K562 (cell line): ENCODE data around the gene CORO2A. TPM values are rescaled to one million over a fixed set of nuclear protein-coding genes. Genes with fewer than 3 reads are reported as not detected.
A peak's percentile ranks its signal among the peaks of the same experiment; 100 is the strongest.

Experiments
- ATAC-seq: fragments of 200-7000 bp; cut with Tn5 transposase; 3 replicates; pipeline ENCODE4 v1.9.1; 2020; ENCODE audit warnings: moderate library complexity
- BruUV-seq: library from RNA; stranded (reverse); fragments of 400-500 nt; replicated peaks from 2 replicates; lab custom pipeline; 2021; lab: Mats Ljungman, UMichigan
- CTCF ChIA-PET: fragments of 300-600 bp; formaldehyde crosslinking; extraction: SDS; loops from one replicate; lab custom pipeline; 2021; ENCODE audit warnings: low intra/inter-chr PET ratio; lab: Yijun Ruan, JAX
- POLR2A ChIA-PET: fragments of 300-600, 350-650 bp; sonication (Branson Sonifier 250); formaldehyde crosslinking; extraction: SDS; loops from one replicate; lab custom pipeline; 2021; ENCODE audit warnings: antibody characterized with exemption, inconsistent platforms; lab: Yijun Ruan, JAX
- DNase-seq, 4 experiments: peaks; one replicate each; pipeline versions ENCODE4 v3.0.0 to v3.0.0-alpha.2; 2011 to 2018; ENCODE audit warnings: low spot score in 3 of 4, mixed read lengths in 3 of 4; ENCODE audit errors: extremely low read depth in 1 of 4
- FAIRE-seq: peaks from 2 replicates; lab custom pipeline; 2011; peaks lifted over from hg19 to GRCh38; lab: Jason Lieb, UNC
- H2AFZ ChIP-seq: 2 replicates; pipeline ENCODE4 v1.6.0; 2011; ENCODE audit warnings: low read depth, low read length, control low read depth, inconsistent platforms
- H3K27ac ChIP-seq: fragments of 200-600 bp; 3 replicates; pipeline ENCODE4 v1.8.0; 2011; ENCODE audit warnings: low read depth, mild to moderate bottlenecking, control low read depth, inconsistent platforms, low read length, moderate library complexity, mixed read lengths; ENCODE audit errors: extremely low read depth
- H3K27me3 ChIP-seq, 2 experiments: fragments of 300-600 bp in 1 of 2; 2 replicates in 1 of 2; 3 replicates in 1 of 2; pipeline versions ENCODE4 v1.6.0 to v1.8.0; 2011; ENCODE audit warnings: inconsistent platforms in 2 of 2, low read length in 2 of 2, mild to moderate bottlenecking in 1 of 2, mixed read lengths in 1 of 2, moderate library complexity in 1 of 2; ENCODE audit not compliant: control insufficient read depth in 2 of 2, insufficient read depth in 2 of 2
- H3K36me3 ChIP-seq: fragments of 300-600 bp; 3 replicates; pipeline ENCODE4 v1.8.0; 2011; ENCODE audit warnings: mild to moderate bottlenecking, low read length, inconsistent platforms; ENCODE audit not compliant: control insufficient read depth, insufficient read depth
- H3K4me1 ChIP-seq, 2 experiments: fragments of 200-600 bp in 1 of 2; replicated peaks in 1 of 2; 2 replicates in 1 of 2; 3 replicates in 1 of 2; pipeline versions ENCODE4 v1.5.1 to v1.8.0; 2011; ENCODE audit warnings: inconsistent platforms in 2 of 2, low read length in 2 of 2, mild to moderate bottlenecking in 1 of 2, mixed read lengths in 1 of 2, moderate library complexity in 1 of 2; ENCODE audit not compliant: control insufficient read depth in 2 of 2, insufficient read depth in 2 of 2
- H3K4me2 ChIP-seq: 2 replicates; pipeline ENCODE4 v1.6.1; 2011; ENCODE audit warnings: low read length, control low read depth, inconsistent platforms, mixed read lengths; ENCODE audit not compliant: insufficient read depth
- H3K4me3 ChIP-seq: fragments of 200-600 bp; sonication (generic), shearing (Covaris generic); 2 replicates; pipeline ENCODE4 v1.5.1; 2016; ENCODE audit warnings: control low read depth, inconsistent platforms
- H3K79me2 ChIP-seq: fragments of 200-600 bp; 3 replicates; pipeline ENCODE4 v1.8.0; 2011; ENCODE audit warnings: low read length, inconsistent platforms; ENCODE audit not compliant: control insufficient read depth, insufficient read depth
- H3K9ac ChIP-seq, 2 experiments: 2 replicates each; pipeline versions ENCODE4 v1.6.0 to v1.6.1; 2011; ENCODE audit warnings: low read depth in 2 of 2, low read length in 2 of 2, control low read depth in 1 of 2, inconsistent platforms in 1 of 2, mild to moderate bottlenecking in 1 of 2, mixed read lengths in 1 of 2; ENCODE audit not compliant: insufficient read depth in 1 of 2
- H3K9me1 ChIP-seq: one replicate; pipeline ENCODE4 v1.6.0; 2011; ENCODE audit warnings: inconsistent platforms, mild to moderate bottlenecking, low read length, moderate library complexity; ENCODE audit not compliant: control insufficient read depth, insufficient read depth
- H3K9me3 ChIP-seq: replicated peaks from 2 replicates; pipeline ENCODE4 v1.5.1; 2011; ENCODE audit warnings: low read depth, low read length, inconsistent platforms; ENCODE audit not compliant: control insufficient read depth, insufficient read depth
- H4K20me1 ChIP-seq: replicated peaks from 2 replicates; pipeline ENCODE4 v1.6.1; 2011; ENCODE audit warnings: low read length, inconsistent platforms, mixed read lengths; ENCODE audit not compliant: control insufficient read depth, insufficient read depth
- CUX1 ChIP-seq: fragments of 200-800 bp; sonication (Bioruptor generic); IDR thresholded peaks from 2 replicates; pipeline ENCODE4 v1.6.1; 2016; ENCODE audit warnings: missing genetic modification characterization, missing compliant biosample characterization
- FOXO4 ChIP-seq: fragments of 450-650 bp; formaldehyde crosslinking; IDR thresholded peaks from 2 replicates; pipeline ENCODE4 v1.4.0; 2020; ENCODE audit warnings: mild to moderate bottlenecking, moderate library complexity
- MEIS2 ChIP-seq: fragments of 450-650 bp; IDR thresholded peaks from 2 replicates; pipeline ENCODE4 v1.6.1; 2014; ENCODE audit warnings: mild to moderate bottlenecking; ENCODE audit not compliant: partially characterized antibody
- RAD21 ChIP-seq, 2 experiments: fragments of 250-450 bp in 1 of 2; fragments of 450-650 bp in 1 of 2; sonication (Bioruptor Pico) in 1 of 2; formaldehyde crosslinking in 1 of 2; IDR thresholded peaks in 1 of 2; conservative IDR thresholded peaks in 1 of 2; 2 replicates each; pipeline versions ENCODE4 v1.4.0 to v1.8.0; 2020 to 2022; ENCODE audit warnings: mild to moderate bottlenecking in 2 of 2, moderate library complexity in 1 of 2
- RUNX1 ChIP-seq: sonication (generic); IDR thresholded peaks from 2 replicates; pipeline ENCODE4 v1.6.1; 2016; ENCODE audit warnings: antibody characterized with exemption, low read depth
- SP1 ChIP-seq: sonication (generic); formaldehyde crosslinking; IDR thresholded peaks from 2 replicates; pipeline ENCODE4 v1.8.1; 2022; ENCODE audit warnings: mild to moderate bottlenecking, missing genetic modification reagents
- SREBF2 ChIP-seq: sonication (generic); formaldehyde crosslinking; IDR thresholded peaks from 2 replicates; pipeline ENCODE4 v1.4.0; 2020; ENCODE audit warnings: mild to moderate bottlenecking, missing genetic modification reagents
- XRCC5 ChIP-seq: fragments of 200-400 bp; formaldehyde crosslinking; IDR thresholded peaks from 2 replicates; pipeline ENCODE4 v1.6.1; 2017; ENCODE audit warnings: low read depth, mild to moderate bottlenecking, low read length
- WGBS: fragments of 100-300 bp; shearing (Covaris generic); methylation state at CpG from one replicate; pipeline ENCODE4 v1.1.6; 2016; ENCODE audit warnings: low coverage, mixed read lengths; ENCODE audit not compliant: insufficient coverage; ENCODE audit errors: missing lambda C conversion rate; 5-methylcytosine and 5-hydroxymethylcytosine counted together
- in situ Hi-C: fragments of 300-500 bp; cut with MboI; formaldehyde crosslinking; loops from 4 replicates; pipeline ENCODE4 v1.15.0; 2018; ENCODE audit warnings: inconsistent platforms, mixed read lengths
- intact Hi-C: fragments of 100-400 bp; cut with micrococcal nuclease; formaldehyde crosslinking; loops from 2 replicates; pipeline ENCODE4 v1.14.2; 2022
- polyA plus RNA-seq, 8 experiments: library from polyadenylated mRNA; depleted of rRNA in 4 of 8; stranded (reverse) in 5 of 8; unstranded in 3 of 8; fragments of >200 nt; fragmentation: Nextera tagmentation in 2 of 8; fragmentation: Illumina TruSeq in 1 of 8; extraction: Ambion mirVana in 2 of 8; extraction: Trizol in 1 of 8; gene quantifications; 2 replicates each; pipeline versions ENCODE4 v1.2.1 to v1.2.3, GENCODE V29; 2011 to 2014; ENCODE audit warnings: inconsistent platforms in 1 of 8, missing spikeins in 1 of 8
- total RNA-seq, 7 experiments: library from RNA; depleted of rRNA in 6 of 7; stranded (reverse); fragments of >200 nt in 6 of 7; fragmentation: Illumina TruSeq in 2 of 7; extraction: Trizol in 2 of 7; gene quantifications; 2 replicates each; pipeline versions ENCODE4 v1.2.1 to v1.2.3, GENCODE V29; 2011 to 2021; ENCODE audit warnings: low replicate concordance in 1 of 7
- TF ChIP-seq, protein P1 (sequence below), 3 experiments: IDR thresholded peaks in 2 of 3; conservative IDR thresholded peaks in 1 of 3; 2 replicates each; pipeline ENCODE4 v1.5.1; 2011 to 2012; ENCODE audit warnings: low read length in 3 of 3, mild to moderate bottlenecking in 3 of 3, control low read depth in 2 of 3, improper control_type of control experiment in 1 of 3, inconsistent platforms in 1 of 3, low read depth in 1 of 3, mixed read lengths in 1 of 3, moderate library complexity in 1 of 3; ENCODE audit not compliant: insufficient read depth in 2 of 3

Gene CORO2A
- total and polyA plus RNA-seq, 9 of the 15 experiments (the other 6 are each of a cell fraction or from before 2014, with no cell fraction given): 9.5 to 26.6 (median 18.0) TPM

GRCh38 chr9:98074115-98074990, 118.1 kb downstream of the CORO2A start:
- in situ Hi-C loops: no loop called here
- BruUV-seq: no TSS peak
- FAIRE-seq (peak; percentile 85), DNase-seq (peak; percentile 62 to 78 (median 68)), ATAC-seq (peak; percentile 84)
- peak overlapping the region in 1 of 2 experiments; percentile 84; a peak in 1 of 4 replicates for H3K9ac ChIP-seq
- H3K79me2 ChIP-seq: peaks cover 38% of the 10 kb centered on the region
- no peaks in the 10 kb centered on the region for H3K27me3 ChIP-seq
- no peaks in the 10 kb centered on the region for H3K9me1 ChIP-seq
- H3K4me2 ChIP-seq: peak overlapping the region; percentile 40; the same call in 1 of the 2 replicates
- H2AFZ ChIP-seq: peak overlapping the region; percentile 12; the same call in 1 of the 2 replicates
- H3K9me3 ChIP-seq: no peaks in the 10 kb centered on the region
- POLR2A ChIA-PET: interaction anchor here (0.7 to 3.9 kb wide), 5 partner anchors 17 to 183 kb away, joined by 3 to 30 read pairs (median 4); partner anchors contain the start of gene NANS
- intact Hi-C loops: loop anchor here (1.0 to 2.0 kb wide), 3 partner anchors 130 to 189 kb away; partner anchors contain the start of gene TRMO
- H3K4me1 ChIP-seq: peaks cover 4% of the 10 kb centered on the region in 2 experiments; a peak in 2 of 5 replicates
- CTCF ChIA-PET: interaction anchor here (0.6 to 1.3 kb wide), 6 partner anchors 150 to 702 kb away, joined by 3 to 5 read pairs (median 4); no protein-coding TSS in a partner anchor
- H4K20me1 ChIP-seq: peaks cover 8% of the 10 kb centered on the region; the same call in 1 of the 2 replicates
- H3K4me3 ChIP-seq: no peak overlapping the region
- peak overlapping the region; percentile 4; the same call in 2 of the 3 replicates for H3K27ac ChIP-seq
- peaks cover 65% of the 10 kb centered on the region for H3K36me3 ChIP-seq
- WGBS: 14% methylated on average over 13 of the region's 13 CpGs
- TF ChIP-seq CUX1 (no peak), RAD21 (CRISPR knock-in tag; conservative IDR thresholded peaks at IDR 0.05 in 1 of 2, IDR thresholded peaks at IDR 0.05 in 1 of 2) (peak; percentile 78 to 79), FOXO4 (no peak), RUNX1 (no peak), MEIS2 (no peak), SREBF2 (CRISPR knock-in tag) (no peak), XRCC5 (peak; percentile 75), SP1 (CRISPR knock-in tag) (0 out of 2 replicates have a peak, but pooled peaks have one; percentile 24)
- TF ChIP-seq, protein P1, sequence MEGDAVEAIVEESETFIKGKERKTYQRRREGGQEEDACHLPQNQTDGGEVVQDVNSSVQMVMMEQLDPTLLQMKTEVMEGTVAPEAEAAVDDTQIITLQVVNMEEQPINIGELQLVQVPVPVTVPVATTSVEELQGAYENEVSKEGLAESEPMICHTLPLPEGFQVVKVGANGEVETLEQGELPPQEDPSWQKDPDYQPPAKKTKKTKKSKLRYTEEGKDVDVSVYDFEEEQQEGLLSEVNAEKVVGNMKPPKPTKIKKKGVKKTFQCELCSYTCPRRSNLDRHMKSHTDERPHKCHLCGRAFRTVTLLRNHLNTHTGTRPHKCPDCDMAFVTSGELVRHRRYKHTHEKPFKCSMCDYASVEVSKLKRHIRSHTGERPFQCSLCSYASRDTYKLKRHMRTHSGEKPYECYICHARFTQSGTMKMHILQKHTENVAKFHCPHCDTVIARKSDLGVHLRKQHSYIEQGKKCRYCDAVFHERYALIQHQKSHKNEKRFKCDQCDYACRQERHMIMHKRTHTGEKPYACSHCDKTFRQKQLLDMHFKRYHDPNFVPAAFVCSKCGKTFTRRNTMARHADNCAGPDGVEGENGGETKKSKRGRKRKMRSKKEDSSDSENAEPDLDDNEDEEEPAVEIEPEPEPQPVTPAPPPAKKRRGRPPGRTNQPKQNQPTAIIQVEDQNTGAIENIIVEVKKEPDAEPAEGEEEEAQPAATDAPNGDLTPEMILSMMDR (IDR thresholded peaks at IDR 0.05 in 2 of 3, conservative IDR thresholded peaks at IDR 0.05 in 1 of 3; ENCODE audit: insufficient read depth in 2 of 3, low read depth in 1 of 3, low read length in 3 of 3): peak; percentile 89 to 97 (median 94)
